AG09309 (cell line): ENCODE data around the gene CNNM2.
A peak's percentile ranks its signal among the peaks of the same experiment; 100 is the strongest.
"Not testable (repeated sequence)": the region's sequence is repeated elsewhere in the genome, so short reads cannot be mapped to it uniquely, and the experiment has no call there.

Source experiments
- DNase-seq: peaks from one replicate; pipeline ENCODE4 v3.0.0-alpha.2; 2010; ENCODE audit warnings: low read depth
- H3K4me3 ChIP-seq: 2 replicates; pipeline ENCODE4 v1.5.1; 2011; ENCODE audit warnings: mild to moderate bottlenecking, low read depth, low read length, moderate library complexity; ENCODE audit not compliant: control insufficient read depth
- CTCF ChIP-seq: IDR thresholded peaks from 2 replicates; pipeline ENCODE4 v1.5.1; 2011; ENCODE audit warnings: mild to moderate bottlenecking, low read depth, low read length, inconsistent platforms; ENCODE audit not compliant: insufficient read depth, control insufficient read depth; ENCODE audit errors: missing control alignments

The CNNM2 gene

GRCh38 chr10:103064956-103065355, 146.9 kb downstream of the CNNM2 start:
- no peak for TF ChIP-seq CTCF
- no peak for DNase-seq
- H3K4me3 ChIP-seq: no peak overlapping the region

- no peak for TF ChIP-seq CTCF
- no peak overlapping the region for H3K4me3 ChIP-seq
- DNase-seq: no peak
Measured at GRCh38 chr10:103066141-103067098, 148.3 kb downstream of the CNNM2 start.

DNA sequence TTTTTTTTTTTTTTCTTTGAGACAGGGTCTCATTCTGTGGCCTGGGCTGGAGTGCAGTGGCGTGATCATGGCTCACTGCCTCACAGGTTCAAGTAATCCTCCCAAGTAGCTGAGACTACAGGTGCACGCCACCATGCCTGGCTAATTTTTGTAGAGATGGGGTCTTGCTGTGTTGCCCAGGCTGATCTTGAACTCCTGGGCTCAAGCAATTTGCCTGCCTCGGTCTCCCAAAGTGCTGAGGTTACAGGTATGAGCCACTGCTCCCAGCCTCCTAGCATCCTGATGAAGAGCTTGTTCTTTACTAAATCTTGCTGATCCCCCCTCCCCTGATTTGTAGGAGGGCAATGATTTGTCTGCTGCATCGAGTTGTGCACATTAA, 149.0 kb downstream of the CNNM2 start:
- not testable (repeated sequence) for H3K4me3 ChIP-seq, DNase-seq

- H3K4me3 ChIP-seq: no peak overlapping the region
- no peak for TF ChIP-seq CTCF
- DNase-seq: no peak
Measured at GRCh38 chr10:103067484-103067883, 149.4 kb downstream of the CNNM2 start.

DNA sequence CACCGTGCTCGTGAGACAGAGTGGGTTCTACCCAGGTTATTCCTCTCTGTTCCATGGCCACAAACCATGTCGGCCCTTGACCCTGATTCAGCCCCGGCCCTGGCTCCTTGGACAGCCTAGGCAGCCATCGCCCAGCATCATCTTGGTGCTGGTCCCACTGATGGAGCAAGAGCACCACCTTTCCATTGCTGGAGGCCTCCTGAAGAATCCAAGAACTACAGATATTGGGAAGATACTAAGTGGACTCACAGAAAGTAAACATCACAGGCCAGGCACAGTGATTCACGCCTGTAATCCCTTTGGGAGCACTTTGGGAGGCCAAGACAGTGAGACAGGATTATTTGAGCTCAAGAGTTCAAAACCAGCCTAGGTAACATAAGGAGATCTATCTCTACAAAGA, 149.9 kb downstream of the CNNM2 start:
- H3K4me3 ChIP-seq: no peak overlapping the region
- no peak for DNase-seq
- TF ChIP-seq CTCF: no peak

DNA sequence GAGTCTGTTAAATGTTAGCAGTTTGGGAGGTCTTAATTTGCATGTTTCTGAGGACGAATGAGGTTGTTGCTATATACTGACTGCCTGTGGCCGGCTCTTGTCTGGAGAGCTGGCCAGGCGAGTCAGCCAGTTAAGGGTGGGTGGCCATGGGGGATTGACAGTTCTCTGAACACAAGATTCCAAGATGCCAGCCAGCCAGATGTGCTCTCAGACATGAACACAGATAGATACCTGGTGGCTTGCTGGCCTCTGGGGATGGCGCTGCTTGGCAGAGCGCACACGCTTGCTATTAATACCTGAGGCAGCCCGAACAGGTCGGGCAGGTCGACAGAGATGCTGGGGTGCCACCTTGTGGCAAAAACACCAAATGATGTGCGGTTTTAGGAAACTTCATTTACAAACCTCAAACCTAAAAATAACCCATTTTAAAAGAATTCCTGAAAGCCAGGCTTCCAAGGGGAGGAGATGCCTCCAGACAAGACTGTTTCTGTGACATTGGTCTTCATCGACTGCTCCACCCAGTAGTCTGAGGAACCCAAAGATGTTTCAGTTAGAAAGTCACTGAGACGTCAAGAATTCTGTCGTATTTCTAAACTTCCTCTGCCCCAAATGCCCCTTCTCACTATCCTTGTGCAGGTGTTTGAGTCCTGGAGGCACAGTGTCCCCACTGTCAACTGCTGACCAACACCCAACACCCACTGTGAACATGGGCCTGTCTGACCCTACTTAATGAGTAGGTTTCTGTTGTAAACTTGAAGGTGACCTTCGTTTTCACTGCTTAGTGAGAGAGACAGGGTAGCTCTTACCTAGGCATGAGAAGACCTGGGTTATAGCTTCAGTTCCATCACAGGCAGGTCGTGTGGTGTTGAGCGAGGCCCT, 151.6 kb downstream of the CNNM2 start:
- DNase-seq: peak; percentile 11
- peak; percentile 70 for TF ChIP-seq CTCF
- H3K4me3 ChIP-seq: no peak overlapping the region

DNA sequence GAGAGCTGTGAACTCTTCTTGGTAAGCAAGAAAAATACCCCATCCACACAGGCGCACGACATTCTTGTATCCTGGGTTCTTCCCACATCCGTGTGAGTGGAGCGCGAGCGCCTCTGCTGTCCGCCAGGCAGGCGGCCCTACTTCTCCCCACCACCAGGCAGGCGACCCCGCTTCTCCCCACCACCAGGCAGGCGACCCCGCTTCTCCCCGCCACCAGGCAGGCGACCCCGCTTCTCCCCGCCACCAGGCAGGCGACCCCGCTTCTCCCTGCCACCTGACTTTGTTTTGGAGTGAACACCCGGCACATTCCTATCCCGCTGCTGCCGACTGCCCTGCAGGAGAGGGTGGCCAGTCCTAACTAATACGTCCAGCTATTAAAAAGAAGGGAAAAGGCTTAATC, 154.2 kb downstream of the CNNM2 start:
- H3K4me3 ChIP-seq: no peak overlapping the region
- TF ChIP-seq CTCF: no peak
- DNase-seq: no peak
